ENCODE measurements around the gene AGAP1. TPM values are rescaled to one million over a fixed set of nuclear protein-coding genes. Genes with fewer than 3 reads are reported as not detected.
A peak's percentile ranks its signal among the peaks of the same experiment; 100 is the strongest.

The AGAP1 gene
- total and polyA plus RNA-seq, 7 donors: 4.2 to 21.6 (median 16.6) TPM

- Histone ChIP-seq H3K9me3 (no peaks in the 10 kb centered on the region), H3K4me3 (no peak overlapping the region), H3K27ac (no peak overlapping the region), H3K36me3 (ENCODE audit: insufficient read depth in 1 of 2, low read depth in 1 of 2) (no peaks in the 10 kb centered on the region), H3K27me3 (ENCODE audit: insufficient read depth in 3 of 3, low read length in 2 of 3) (peaks cover 3 to 97% (median 36%) of the 10 kb centered on the region in 3 donors), H3K4me1 (peaks cover 20% of the 10 kb centered on the region)
- peak; percentile 16 for TF ChIP-seq CTCF (IDR thresholded peaks at IDR 0.05)
- DNase-seq (no peak), ATAC-seq (no peak)
- intact Hi-C loops (cut with DNase I): loop anchor here (5.0 to 10.0 kb wide), 2 partner anchors 128 to 399 kb away; no protein-coding TSS in a partner anchor
- 28 to 39% (median 36%) methylated on average over 7 of the region's 7 CpGs for WGBS, 3 donors
Observed at GRCh38 chr2:236176417-236176816, 682.6 kb downstream of the AGAP1 start.

GRCh38 chr2:236176951-236177350, 683.1 kb downstream of the AGAP1 start:
- intact Hi-C loops (cut with DNase I): loop anchor here (5.0 to 10.0 kb wide), 2 partner anchors 128 to 400 kb away; no protein-coding TSS in a partner anchor

GRCh38 chr2:236177604-236177966, 683.7 kb downstream of the AGAP1 start:
- Histone ChIP-seq H3K27me3 (ENCODE audit: insufficient read depth in 3 of 3, low read length in 2 of 3) (peaks cover 3 to 93% (median 32%) of the 10 kb centered on the region in 3 donors), H3K4me3 (peak overlapping the region; percentile 59), H3K27ac (no peak overlapping the region), H3K4me1 (peaks cover 20% of the 10 kb centered on the region), H3K9me3 (no peaks in the 10 kb centered on the region), H3K36me3 (ENCODE audit: insufficient read depth in 1 of 2, low read depth in 1 of 2) (no peaks in the 10 kb centered on the region)
- intact Hi-C loops (cut with DNase I): loop anchor here (5.0 to 10.0 kb wide), 2 partner anchors 127 to 400 kb away; no protein-coding TSS in a partner anchor
- peak; percentile 56 to 83 (median 74) for ATAC-seq
- TF ChIP-seq CTCF (IDR thresholded peaks at IDR 0.05): no peak
- peak; percentile 66 to 80 for DNase-seq
- WGBS, 3 donors: 20 to 26% (median 20%) methylated on average over 20 of the region's 20 CpGs

More at GRCh38 chr2:236176951-236177350, 683.1 kb downstream of the AGAP1 start:
- Histone ChIP-seq H3K36me3 (ENCODE audit: insufficient read depth in 1 of 2, low read depth in 1 of 2) (no peaks in the 10 kb centered on the region), H3K4me3 (no peak overlapping the region), H3K9me3 (no peaks in the 10 kb centered on the region), H3K27ac (no peak overlapping the region), H3K27me3 (ENCODE audit: insufficient read depth in 3 of 3, low read length in 2 of 3) (peaks cover 3 to 97% (median 35%) of the 10 kb centered on the region in 3 donors), H3K4me1 (peaks cover 20% of the 10 kb centered on the region)
- DNase-seq (no peak), ATAC-seq (no peak)
- TF ChIP-seq CTCF (IDR thresholded peaks at IDR 0.05): no peak
- 66 to 74% (median 72%) methylated on average over 21 of the region's 21 CpGs for WGBS, 3 donors

GRCh38 chr2:236177967-236178889, 684.4 kb downstream of the AGAP1 start:
- Histone ChIP-seq H3K9me3 (no peaks in the 10 kb centered on the region), H3K4me3 (peak overlapping the region; percentile 59), H3K36me3 (ENCODE audit: insufficient read depth in 1 of 2, low read depth in 1 of 2) (no peaks in the 10 kb centered on the region), H3K27ac (no peak overlapping the region), H3K27me3 (ENCODE audit: insufficient read depth in 3 of 3, low read length in 2 of 3) (peaks cover 3 to 86% (median 27%) of the 10 kb centered on the region in 3 donors), H3K4me1 (peaks cover 20% of the 10 kb centered on the region)
- 3 to 4% (median 4%) methylated on average over 51 to 65 of the region's 65 CpGs for WGBS, 3 donors
- intact Hi-C loops (cut with DNase I): loop anchor here (5.0 to 10.0 kb wide), 2 partner anchors 127 to 401 kb away; no protein-coding TSS in a partner anchor
- ATAC-seq: peak; percentile 81 to 92 (median 84)
- peak; percentile 73 for TF ChIP-seq CTCF (IDR thresholded peaks at IDR 0.05)
- peak; percentile 65 to 80 for DNase-seq
